Kidney tubule cell (primary cell): ENCODE measurements around the gene SELENOF.
"Not testable (repeated sequence)": the region's sequence is repeated elsewhere in the genome, so short reads cannot be mapped to it uniquely, and the experiment has no call there.

Source experiments
- DNase-seq: peaks from one replicate; pipeline ENCODE4 v3.0.0-alpha.2; 2018; ENCODE audit warnings: low spot score

The SELENOF gene

GRCh38 chr1:86814118-86814517 lies 99.8 kb downstream of the SELENOF start:
- not testable (repeated sequence) for DNase-seq
